HepG2 (cell line): ENCODE measurements around the gene ST6GALNAC6. TPM values are rescaled to one million over a fixed set of nuclear protein-coding genes. Genes with fewer than 3 reads are reported as not detected.

ENCODE experiments used
- CBX2 ChIP-seq, 2 experiments: fragments of 200-600 bp in 1 of 2; sonication (generic); formaldehyde crosslinking in 1 of 2; IDR thresholded peaks; 2 replicates each; pipeline versions ENCODE4 v1.7.0 to v1.8.1; 2018 to 2022; ENCODE audit warnings: low read depth in 2 of 2, low read length in 1 of 2, mild to moderate bottlenecking in 1 of 2, missing genetic modification reagents in 1 of 2
- GABPB1 ChIP-seq: IDR thresholded peaks from 2 replicates; pipeline ENCODE4 v1.6.1; 2016; ENCODE audit warnings: mild to moderate bottlenecking, missing genetic modification reagents, moderate library complexity, missing compliant biosample characterization
- HMG20A ChIP-seq: IDR thresholded peaks from 2 replicates; pipeline ENCODE4 v1.6.1; 2016; ENCODE audit warnings: borderline replicate concordance
- PAF1 ChIP-seq: IDR thresholded peaks from 2 replicates; pipeline ENCODE4 v1.6.1; 2016; ENCODE audit warnings: missing genetic modification reagents, missing compliant biosample characterization
- PHF21A ChIP-seq: sonication (generic); formaldehyde crosslinking; IDR thresholded peaks from 2 replicates; pipeline ENCODE4 v1.5.0; 2020; ENCODE audit warnings: mild to moderate bottlenecking, missing genetic modification reagents
- SP1 ChIP-seq, 2 experiments: fragments of 450-650 bp in 1 of 2; sonication (generic) in 1 of 2; formaldehyde crosslinking in 1 of 2; IDR thresholded peaks; 2 replicates each; pipeline versions ENCODE4 v1.4.0 to v1.6.1; 2016 to 2020; ENCODE audit warnings: missing genetic modification reagents in 1 of 2
- SSRP1 ChIP-seq: IDR thresholded peaks from 2 replicates; pipeline ENCODE4 v1.6.1; 2016; ENCODE audit warnings: control low read depth
- ZNF782 ChIP-seq: sonication (generic); formaldehyde crosslinking; IDR thresholded peaks from 2 replicates; pipeline ENCODE4 v1.4.0; 2020; ENCODE audit warnings: missing genetic modification reagents, mild to moderate bottlenecking, borderline replicate concordance
- polyA plus RNA-seq, 8 experiments: library from polyadenylated mRNA; depleted of rRNA in 3 of 8; stranded (reverse) in 7 of 8; unstranded in 1 of 8; fragments of >200 nt; fragmentation: Illumina TruSeq in 4 of 8; extraction: Trizol in 4 of 8; gene quantifications; 2 replicates each; pipeline versions ENCODE4 v1.2.1 to v1.2.3, GENCODE V29; 2011 to 2016; ENCODE audit warnings: low read depth in 4 of 8, missing spikeins in 1 of 8, mixed read lengths in 1 of 8; ENCODE audit not compliant: insufficient read depth in 1 of 8
- total RNA-seq, 5 experiments: library from RNA; depleted of rRNA; stranded (reverse); fragments of >200 nt; fragmentation: Illumina TruSeq; extraction: Trizol; gene quantifications; 2 replicates each; pipeline ENCODE4 v1.2.3, GENCODE V29; 2016; ENCODE audit warnings: low read depth in 1 of 5
- TF ChIP-seq, protein P1 (sequence below): sonication (generic); formaldehyde crosslinking; IDR thresholded peaks from one replicate; pipeline ENCODE4 v1.5.1; 2020; ENCODE audit warnings: mild to moderate bottlenecking, missing genetic modification reagents; ENCODE audit errors: not compliant biosample characterization
- TF ChIP-seq, protein P2 (sequence below): IDR thresholded peaks from 2 replicates; pipeline ENCODE4 v1.6.1; 2018; ENCODE audit warnings: missing genetic modification reagents
- TF ChIP-seq, protein P3 (sequence below): sonication (generic); formaldehyde crosslinking; IDR thresholded peaks from 2 replicates; pipeline ENCODE4 v1.8.0; 2022; ENCODE audit warnings: mild to moderate bottlenecking, missing genetic modification reagents; ENCODE audit not compliant: insufficient replicate concordance
- TF ChIP-seq, protein P4 (sequence below): fragments of 450-650 bp; IDR thresholded peaks from 2 replicates; pipeline ENCODE4 v1.6.1; 2016
- TF ChIP-seq, protein P5 (sequence below): sonication (generic); formaldehyde crosslinking; IDR thresholded peaks from 2 replicates; pipeline ENCODE4 v1.9.0; 2022; ENCODE audit warnings: low read depth, missing genetic modification reagents

The ST6GALNAC6 gene
- total and polyA plus RNA-seq, 2 of the 13 experiments (the other 11 are each of a cell fraction or from before 2014, with no cell fraction given) = 18.5 to 65.4 TPM

DNA sequence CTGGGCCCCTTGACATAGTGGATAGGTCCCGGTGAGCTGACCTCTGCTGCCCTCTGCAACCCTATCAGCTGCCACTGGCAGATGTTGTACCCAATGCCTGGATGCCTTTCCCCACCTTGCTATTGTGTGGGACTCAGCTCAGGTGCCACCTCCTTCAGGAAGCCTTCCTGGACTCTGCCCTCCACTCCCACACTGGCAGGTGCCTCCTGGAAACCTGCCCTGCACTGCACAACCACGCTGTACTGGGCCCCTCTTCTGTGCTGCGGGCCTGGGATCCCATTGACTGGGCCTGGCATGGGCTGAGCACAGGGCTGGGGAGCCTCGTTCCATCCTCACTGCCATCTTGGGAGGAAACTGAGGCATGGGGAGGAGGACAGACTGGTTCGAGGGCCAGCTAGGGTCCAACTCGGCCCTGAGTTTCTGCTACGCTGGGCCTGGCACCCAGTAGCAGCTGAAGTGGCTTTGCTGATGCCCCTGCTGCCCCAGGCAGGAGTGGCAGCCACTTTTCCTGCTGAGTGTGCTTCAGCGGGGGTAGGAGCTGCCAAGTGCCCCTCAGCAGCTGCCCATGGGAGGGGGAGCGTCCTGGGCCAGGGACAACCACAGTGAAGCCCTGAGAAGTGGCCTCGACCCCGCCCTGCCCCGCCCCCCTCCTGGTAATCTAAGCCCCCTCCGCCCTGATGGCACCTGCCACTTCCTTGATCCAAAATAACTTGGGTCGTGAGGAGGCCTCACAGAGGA, 23.2 kb downstream of the ST6GALNAC6 start (continued):
- TF ChIP-seq, protein P1, sequence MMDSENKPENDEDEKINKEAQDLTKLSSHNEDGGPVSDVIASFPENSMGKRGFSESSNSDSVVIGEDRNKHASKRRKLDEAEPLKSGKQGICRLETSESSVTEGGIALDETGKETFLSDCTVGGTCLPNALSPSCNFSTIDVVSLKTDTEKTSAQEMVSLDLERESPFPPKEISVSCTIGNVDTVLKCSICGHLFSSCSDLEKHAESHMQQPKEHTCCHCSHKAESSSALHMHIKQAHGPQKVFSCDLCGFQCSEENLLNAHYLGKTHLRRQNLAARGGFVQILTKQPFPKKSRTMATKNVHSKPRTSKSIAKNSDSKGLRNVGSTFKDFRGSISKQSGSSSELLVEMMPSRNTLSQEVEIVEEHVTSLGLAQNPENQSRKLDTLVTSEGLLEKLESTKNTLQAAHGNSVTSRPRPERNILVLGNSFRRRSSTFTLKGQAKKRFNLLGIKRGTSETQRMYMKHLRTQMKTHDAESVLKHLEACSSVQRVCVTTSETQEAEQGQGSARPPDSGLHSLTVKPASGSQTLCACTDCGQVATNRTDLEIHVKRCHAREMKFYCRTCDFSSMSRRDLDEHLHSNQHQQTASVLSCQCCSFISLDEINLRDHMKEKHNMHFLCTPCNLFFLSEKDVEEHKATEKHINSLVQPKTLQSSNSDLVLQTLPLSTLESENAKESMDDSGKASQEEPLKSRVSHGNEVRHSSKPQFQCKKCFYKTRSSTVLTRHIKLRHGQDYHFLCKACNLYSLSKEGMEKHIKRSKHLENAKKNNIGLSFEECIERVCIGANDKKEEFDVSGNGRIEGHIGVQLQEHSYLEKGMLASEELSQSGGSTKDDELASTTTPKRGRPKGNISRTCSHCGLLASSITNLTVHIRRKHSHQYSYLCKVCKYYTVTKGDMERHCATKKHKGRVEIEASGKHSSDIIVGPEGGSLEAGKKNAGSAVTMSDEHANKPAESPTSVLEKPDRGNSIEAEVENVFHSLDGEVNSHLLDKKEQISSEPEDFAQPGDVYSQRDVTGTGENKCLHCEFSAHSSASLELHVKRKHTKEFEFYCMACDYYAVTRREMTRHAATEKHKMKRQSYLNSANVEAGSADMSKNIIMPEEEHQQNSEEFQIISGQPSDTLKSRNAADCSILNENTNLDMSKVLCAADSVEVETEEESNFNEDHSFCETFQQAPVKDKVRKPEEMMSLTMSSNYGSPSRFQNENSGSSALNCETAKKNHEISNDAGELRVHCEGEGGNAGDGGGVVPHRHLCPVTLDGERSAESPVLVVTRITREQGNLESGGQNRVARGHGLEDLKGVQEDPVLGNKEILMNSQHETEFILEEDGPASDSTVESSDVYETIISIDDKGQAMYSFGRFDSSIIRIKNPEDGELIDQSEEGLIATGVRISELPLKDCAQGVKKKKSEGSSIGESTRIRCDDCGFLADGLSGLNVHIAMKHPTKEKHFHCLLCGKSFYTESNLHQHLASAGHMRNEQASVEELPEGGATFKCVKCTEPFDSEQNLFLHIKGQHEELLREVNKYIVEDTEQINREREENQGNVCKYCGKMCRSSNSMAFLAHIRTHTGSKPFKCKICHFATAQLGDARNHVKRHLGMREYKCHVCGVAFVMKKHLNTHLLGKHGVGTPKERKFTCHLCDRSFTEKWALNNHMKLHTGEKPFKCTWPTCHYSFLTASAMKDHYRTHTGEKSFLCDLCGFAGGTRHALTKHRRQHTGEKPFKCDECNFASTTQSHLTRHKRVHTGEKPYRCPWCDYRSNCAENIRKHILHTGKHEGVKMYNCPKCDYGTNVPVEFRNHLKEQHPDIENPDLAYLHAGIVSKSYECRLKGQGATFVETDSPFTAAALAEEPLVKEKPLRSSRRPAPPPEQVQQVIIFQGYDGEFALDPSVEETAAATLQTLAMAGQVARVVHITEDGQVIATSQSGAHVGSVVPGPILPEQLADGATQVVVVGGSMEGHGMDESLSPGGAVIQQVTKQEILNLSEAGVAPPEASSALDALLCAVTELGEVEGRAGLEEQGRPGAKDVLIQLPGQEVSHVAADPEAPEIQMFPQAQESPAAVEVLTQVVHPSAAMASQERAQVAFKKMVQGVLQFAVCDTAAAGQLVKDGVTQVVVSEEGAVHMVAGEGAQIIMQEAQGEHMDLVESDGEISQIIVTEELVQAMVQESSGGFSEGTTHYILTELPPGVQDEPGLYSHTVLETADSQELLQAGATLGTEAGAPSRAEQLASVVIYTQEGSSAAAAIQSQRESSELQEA (CRISPR knock-in tag) = no peak
- TF ChIP-seq SSRP1 = no peak
- TF ChIP-seq, protein P2, sequence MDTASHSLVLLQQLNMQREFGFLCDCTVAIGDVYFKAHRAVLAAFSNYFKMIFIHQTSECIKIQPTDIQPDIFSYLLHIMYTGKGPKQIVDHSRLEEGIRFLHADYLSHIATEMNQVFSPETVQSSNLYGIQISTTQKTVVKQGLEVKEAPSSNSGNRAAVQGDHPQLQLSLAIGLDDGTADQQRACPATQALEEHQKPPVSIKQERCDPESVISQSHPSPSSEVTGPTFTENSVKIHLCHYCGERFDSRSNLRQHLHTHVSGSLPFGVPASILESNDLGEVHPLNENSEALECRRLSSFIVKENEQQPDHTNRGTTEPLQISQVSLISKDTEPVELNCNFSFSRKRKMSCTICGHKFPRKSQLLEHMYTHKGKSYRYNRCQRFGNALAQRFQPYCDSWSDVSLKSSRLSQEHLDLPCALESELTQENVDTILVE (CRISPR knock-in tag) = no peak
- TF ChIP-seq HMG20A (CRISPR knock-in tag) = no peak
- TF ChIP-seq, protein P3, sequence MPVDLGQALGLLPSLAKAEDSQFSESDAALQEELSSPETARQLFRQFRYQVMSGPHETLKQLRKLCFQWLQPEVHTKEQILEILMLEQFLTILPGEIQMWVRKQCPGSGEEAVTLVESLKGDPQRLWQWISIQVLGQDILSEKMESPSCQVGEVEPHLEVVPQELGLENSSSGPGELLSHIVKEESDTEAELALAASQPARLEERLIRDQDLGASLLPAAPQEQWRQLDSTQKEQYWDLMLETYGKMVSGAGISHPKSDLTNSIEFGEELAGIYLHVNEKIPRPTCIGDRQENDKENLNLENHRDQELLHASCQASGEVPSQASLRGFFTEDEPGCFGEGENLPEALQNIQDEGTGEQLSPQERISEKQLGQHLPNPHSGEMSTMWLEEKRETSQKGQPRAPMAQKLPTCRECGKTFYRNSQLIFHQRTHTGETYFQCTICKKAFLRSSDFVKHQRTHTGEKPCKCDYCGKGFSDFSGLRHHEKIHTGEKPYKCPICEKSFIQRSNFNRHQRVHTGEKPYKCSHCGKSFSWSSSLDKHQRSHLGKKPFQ (CRISPR knock-in tag) = no peak
- no peak for TF ChIP-seq PAF1 (CRISPR knock-in tag)
- TF ChIP-seq PHF21A (CRISPR knock-in tag) = 0 out of 2 replicates have a peak, but pooled peaks have one; percentile 36
- TF ChIP-seq CBX2 (IDR thresholded peaks at IDR 0.05; ENCODE audit: low read depth, low read length) = no peak
- no peak for TF ChIP-seq CBX2 (CRISPR knock-in tag; IDR thresholded peaks at IDR 0.05; ENCODE audit: low read depth)
- TF ChIP-seq, protein P4, sequence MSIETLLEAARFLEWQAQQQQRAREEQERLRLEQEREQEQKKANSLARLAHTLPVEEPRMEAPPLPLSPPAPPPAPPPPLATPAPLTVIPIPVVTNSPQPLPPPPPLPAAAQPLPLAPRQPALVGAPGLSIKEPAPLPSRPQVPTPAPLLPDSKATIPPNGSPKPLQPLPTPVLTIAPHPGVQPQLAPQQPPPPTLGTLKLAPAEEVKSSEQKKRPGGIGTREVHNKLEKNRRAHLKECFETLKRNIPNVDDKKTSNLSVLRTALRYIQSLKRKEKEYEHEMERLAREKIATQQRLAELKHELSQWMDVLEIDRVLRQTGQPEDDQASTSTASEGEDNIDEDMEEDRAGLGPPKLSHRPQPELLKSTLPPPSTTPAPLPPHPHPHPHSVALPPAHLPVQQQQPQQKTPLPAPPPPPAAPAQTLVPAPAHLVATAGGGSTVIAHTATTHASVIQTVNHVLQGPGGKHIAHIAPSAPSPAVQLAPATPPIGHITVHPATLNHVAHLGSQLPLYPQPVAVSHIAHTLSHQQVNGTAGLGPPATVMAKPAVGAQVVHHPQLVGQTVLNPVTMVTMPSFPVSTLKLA = no peak
- no peak for TF ChIP-seq GABPB1
- TF ChIP-seq, protein P5, sequence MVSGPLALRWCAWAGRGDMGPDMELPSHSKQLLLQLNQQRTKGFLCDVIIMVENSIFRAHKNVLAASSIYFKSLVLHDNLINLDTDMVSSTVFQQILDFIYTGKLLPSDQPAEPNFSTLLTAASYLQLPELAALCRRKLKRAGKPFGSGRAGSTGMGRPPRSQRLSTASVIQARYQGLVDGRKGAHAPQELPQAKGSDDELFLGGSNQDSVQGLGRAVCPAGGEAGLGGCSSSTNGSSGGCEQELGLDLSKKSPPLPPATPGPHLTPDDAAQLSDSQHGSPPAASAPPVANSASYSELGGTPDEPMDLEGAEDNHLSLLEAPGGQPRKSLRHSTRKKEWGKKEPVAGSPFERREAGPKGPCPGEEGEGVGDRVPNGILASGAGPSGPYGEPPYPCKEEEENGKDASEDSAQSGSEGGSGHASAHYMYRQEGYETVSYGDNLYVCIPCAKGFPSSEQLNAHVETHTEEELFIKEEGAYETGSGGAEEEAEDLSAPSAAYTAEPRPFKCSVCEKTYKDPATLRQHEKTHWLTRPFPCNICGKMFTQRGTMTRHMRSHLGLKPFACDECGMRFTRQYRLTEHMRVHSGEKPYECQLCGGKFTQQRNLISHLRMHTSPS (CRISPR knock-in tag) = peak; percentile 59; the same call in 1 of the 2 replicates
- TF ChIP-seq ZNF782 = no peak
- TF ChIP-seq SP1 (IDR thresholded peaks at IDR 0.05) = no peak
- no peak for TF ChIP-seq SP1 (CRISPR knock-in tag; IDR thresholded peaks at IDR 0.05)
